Measurements from ENCODE around the gene TIMP3.
A peak's percentile ranks its signal among the peaks of the same experiment; 100 is the strongest.

Gene TIMP3

DNA sequence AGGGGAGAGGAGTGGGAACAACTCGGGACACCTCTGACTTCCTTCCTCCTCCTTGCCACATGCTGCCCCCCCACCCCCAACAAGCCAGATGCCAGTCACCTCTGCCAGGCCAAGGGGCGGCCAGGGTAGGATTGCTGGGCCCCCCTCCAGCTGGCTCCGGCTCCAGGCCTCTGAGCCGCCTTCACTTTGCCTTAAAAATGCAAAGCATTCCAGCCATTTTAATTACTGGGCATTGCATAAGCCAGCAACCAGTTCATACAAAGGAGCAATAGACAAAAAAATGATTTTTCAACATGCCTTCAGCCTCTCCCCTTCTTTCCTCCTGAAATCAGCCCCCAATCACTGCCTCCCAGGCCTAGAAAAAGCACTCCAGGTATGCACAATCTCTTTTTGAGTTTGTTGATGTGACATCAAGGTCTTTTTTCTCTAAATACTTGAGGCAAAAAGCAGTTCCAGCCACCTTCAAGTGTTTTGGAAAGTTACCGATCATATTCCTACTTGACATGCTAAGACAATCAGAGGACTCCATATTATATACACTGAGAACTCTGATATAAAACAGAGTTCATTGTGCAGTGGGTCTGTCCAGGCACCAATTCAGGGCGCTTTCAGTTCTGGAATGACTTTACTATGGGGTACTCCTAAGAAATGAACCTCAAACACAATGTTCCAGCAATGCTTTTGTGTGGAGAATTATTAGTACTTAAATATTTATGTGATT lies 12.4 kb upstream of the TIMP3 start:
- DNase-seq: no peak

DNA sequence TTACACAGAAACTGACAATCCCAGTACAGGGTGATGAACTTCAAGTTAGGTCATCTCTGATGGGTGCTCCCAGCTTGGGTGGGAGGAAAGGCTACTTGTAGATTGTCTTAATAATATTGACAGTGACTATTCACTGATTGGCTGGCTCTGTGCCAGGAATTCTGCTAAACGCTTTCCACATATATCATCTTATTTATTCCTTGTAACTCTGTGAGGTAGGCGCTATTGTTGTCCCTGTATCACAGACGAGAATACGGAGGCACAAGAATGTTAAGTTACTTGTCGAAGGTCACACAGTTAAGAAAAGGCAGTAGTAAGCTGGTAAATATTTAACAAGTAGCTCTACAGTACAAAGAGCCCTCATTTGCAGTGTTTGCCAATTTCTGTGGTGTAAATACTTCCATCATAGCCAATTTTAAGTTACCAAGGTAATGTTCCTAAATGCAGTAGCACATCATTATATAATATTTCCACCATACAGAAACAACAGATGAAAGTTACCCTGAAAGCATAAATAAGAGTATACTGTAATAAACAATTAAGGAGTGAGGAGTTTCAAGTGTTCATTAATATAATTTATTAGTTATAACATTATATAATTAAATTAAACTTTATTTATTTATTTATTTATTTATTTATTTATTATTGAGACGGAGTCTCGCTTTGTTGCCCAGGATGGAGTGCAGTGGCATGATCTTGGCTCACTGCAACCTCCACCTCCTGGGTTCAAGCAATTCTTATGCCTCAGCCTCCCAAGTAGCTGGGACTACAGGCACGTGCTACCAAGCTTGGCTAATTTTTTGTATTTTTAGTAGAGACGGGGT lies 11.5 kb upstream of the TIMP3 start:
- no peak for DNase-seq

- no peak for DNase-seq
Measured at GRCh38 chr22:32791056-32791455, 10.4 kb upstream of the TIMP3 start.

- DNase-seq: no peak
Measured at GRCh38 chr22:32791485-32791884, 10.0 kb upstream of the TIMP3 start.

DNA sequence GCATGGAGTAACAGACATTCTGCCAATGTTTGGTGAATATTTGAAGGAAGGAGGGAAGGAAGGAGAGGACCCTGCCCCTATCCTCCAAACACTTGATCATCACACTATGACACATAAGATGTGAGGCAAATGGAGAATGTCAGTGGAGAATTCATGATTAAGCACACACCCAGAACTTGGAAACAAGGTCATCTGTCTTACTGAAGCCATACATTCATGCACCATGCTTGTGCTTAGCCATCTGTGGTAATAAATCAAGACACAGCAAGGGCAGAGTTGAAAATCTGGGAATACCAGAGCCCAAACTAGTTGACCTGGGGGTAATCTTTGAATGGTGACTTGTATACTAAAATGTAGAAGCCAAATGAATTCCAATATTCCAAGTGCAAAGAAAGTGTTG lies 7.9 kb upstream of the TIMP3 start:
- no peak for DNase-seq

DNA sequence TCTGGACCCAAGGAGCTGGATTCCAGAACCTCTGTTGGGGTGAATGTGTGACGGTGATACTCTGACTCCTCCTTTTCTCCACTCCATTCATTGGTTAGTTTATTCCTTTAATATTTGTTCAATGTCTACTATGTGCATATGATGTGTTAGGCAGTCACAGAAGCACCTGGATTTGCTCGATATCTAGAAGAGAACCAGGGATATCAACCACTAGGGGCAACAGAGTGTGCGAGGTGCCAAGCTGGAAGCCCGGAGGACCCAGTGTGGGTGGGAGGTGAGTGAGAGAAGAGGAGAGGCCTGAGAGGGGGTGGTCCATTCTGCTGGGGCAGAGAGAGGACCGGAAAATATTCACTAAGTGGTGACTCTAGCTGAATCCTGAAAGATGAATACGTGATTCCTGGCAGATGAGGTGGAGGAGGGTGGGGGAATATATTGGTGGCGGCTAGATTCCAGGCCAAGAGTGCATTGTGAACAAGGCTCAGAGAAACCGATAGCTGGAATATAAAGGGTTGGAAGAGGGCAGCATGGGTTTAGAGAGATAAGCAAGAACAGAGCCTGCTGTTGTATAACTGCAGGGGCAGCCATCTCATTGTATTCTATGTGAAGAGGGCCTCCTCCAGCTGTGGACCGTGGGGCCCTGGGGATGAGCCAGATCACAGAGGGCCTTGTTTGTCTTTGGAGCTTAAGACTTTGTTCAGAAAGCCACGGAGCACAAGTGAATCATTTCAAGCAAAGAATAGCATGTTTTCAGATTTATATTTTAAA lies 6.9 kb upstream of the TIMP3 start:
- DNase-seq: no peak

GRCh38 chr22:32795214-32795596 lies 6.3 kb upstream of the TIMP3 start:
- DNase-seq: no peak

DNA sequence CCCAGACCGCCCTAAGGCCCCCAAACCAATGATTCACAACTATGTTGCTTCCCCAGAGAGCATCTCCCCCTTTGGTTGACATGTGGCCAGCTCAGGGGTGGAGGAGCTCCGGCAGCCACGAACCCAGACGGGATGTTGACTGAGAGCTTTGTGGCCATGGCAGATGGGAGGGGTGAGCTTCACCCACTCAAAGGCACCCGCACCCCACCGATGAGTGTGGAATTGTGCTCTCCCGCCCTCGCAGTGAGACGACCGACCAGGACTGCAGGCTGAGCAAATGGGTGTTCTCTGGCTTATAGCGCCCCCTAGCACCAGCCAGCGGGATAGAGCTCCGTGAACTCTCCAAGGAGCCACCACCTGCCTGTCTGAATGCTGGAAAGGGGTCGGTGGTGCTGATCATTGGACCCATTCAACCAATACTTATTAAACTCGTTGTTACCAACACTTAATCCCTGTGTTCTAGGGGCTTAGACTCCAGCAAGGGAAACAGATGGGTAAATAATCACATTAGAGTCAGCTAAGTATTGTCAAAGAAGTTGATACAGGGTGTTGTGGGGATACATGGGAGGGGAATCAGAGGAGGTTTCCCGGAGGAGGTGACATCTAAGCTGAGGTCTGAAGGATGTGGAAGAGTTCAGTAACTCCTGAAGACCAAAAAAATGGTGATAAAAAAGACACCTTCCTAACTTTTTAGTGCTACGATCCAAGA lies 4.5 kb upstream of the TIMP3 start:
- DNase-seq: peak; percentile 67

- DNase-seq: no peak
Measured at GRCh38 chr22:32799496-32799895, 2.0 kb upstream of the TIMP3 start.

GRCh38 chr22:32800158-32800882 lies 1.2 kb upstream of the TIMP3 start:
- DNase-seq: no peak

GRCh38 chr22:32800994-32801536 lies 440 bp upstream of the TIMP3 start:
- DNase-seq: no peak

DNA sequence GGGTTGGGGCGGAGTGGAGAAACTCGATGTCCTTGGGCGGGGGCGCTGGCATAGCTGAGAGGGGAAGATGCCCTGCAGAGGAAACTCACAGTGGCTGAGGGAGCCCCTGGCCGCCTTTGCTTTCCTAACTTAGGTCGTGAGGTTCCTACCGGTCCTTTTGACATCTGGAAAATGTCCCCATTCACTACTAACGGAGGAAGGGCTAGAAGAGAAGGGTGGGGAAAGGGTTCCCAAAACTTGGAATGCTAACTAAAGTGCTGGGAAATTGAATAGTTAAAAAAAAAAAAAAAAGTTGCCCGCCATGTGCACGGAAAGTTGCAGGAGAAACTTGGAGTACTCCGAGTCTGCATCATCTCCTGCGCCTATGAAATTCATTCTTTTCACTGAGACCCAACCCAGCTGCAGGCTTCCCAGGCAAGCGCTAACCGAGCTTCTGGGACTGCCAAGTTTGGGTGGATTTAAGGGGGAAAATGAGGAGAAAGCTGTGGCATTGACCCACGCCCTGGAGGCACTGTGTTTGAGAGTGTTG lies 796 bp downstream of the TIMP3 start:
- DNase-seq: no peak

DNA sequence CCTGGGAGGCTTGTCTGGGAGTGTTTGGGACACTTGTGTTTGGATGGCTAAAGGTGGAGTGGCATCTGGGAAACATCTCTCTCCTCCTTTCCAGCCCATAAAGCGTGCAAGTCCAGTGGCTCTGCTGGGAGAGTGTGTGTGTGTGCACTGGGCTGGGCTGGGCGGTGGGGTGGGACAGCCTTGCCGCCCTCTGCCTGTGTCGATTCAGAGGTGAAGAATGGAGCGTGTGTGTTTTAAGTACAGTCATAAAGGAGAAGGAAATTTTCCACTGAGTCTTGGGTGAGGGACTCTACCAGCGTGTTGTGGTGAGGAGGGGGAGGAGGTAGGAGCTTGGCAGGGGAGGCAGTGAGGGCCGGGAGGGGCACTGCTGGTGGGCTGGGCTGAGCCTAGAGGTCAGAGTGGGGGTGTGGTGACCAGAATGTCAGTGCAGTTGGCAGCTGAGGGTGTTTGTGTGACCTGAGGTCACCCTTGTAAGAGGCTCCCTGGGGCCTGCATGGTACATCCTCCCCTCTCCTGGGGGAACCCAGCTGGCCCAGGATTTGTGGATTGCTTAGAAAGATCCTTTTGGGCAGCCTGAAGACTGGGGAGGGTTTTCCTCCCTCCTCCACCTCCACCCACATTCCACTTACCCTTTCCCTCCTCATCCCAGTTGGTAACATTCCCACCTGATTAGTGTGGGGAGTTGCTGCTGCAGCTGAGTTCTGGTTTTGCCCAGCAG lies 1.7 kb downstream of the TIMP3 start:
- no peak for DNase-seq

DNA sequence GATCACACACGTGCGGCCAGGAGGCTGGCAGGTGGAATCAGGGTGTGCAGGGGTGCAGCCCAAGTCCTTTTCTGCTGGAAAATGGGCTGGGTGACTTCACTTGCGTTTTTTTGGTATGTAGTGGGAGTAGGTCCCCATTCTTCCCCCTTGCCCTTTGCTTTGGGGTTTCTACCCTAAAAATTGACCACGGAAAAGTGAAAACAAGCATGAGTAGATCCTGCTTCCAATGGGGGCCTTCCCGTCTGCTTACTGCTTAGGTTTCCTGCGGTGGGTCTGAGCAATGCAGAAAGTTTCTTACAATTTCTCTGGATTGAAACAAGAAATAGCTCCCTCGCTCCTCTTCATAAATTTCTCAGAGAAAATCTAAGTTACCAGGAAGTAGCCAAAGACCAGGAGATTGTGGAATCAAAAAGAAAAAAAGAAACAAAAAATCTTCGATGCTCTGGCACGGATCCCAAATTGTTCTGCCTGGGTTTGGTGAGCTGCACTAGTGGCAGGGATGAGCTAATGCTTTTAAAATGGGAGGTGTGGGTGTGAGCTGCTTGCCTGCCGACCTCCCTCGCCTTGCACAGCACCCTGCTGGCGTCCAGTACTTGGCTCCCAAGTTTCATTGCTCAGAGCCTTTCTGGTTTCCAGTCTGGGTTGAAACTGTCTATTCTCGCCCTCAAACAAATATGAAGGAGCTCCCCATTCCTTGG lies 2.4 kb downstream of the TIMP3 start:
- DNase-seq: no peak

- DNase-seq: no peak
Measured at GRCh38 chr22:32804531-32805360, 3.2 kb downstream of the TIMP3 start.

DNA sequence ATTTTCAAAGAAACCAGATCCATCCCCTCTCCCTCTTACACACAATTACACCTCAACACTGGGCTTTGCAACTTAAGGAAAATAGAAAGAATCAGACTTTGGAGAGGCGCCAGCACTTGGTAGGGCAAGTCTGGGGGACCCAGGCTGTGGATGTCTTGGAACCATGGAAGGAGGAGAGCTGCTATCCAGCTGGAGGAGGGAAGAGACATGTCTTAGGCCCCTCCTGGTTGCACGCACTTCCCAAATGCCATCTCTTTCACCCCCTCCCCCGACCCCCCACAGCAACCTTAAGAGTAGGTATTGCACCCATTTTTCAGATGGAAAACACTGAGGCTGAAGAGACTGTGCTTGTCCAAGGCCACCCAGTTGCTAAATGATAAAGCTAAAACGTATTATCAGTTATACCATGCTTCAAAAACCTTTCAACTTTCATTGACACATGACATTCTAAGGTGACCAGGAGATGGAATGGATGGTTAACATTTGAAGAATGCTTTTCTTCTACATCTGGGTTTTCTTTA lies 3.9 kb downstream of the TIMP3 start:
- no peak for DNase-seq

- no peak for DNase-seq
Measured at GRCh38 chr22:32806296-32806695, 4.8 kb downstream of the TIMP3 start.

GRCh38 chr22:32808038-32808445 lies 6.5 kb downstream of the TIMP3 start:
- no peak for DNase-seq

All from activated CD4-positive, alpha-beta T cell treated with anti-CD3 and anti-CD28 coated beads, Interleukin-2, Interleukin-6, amounts not matched to agents 100 ng/mL and 50 ng/mL, durations not matched to agents 16 hours and 8 hours (primary cell).